ENCODE data around the gene SFMBT2. TPM values are rescaled to one million over a fixed set of nuclear protein-coding genes. Genes with fewer than 3 reads are reported as not detected.

Gene SFMBT2
- polyA plus RNA-seq, 4 donors: 0.45 to 2.5 (median 1.3) TPM

DNA sequence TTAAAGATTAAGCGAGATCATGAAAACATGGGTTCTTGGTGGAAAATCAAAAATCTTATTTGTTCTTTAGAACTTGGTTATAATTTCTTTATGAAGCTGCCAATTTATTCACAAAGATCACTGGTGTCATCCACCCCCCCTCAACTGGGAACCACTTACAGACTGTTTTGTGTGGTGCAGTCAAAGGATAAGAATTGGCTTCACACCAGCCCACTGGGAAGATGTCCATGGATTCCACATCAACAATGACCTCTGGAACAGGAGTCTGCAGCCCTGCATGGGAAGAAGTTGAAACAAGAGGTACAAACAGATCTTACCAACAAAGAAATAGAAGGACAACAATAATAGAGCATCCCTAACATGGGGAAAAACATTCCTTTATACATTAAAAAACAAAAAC lies 205.2 kb downstream of the SFMBT2 start:
- Histone ChIP-seq H3K9me3 (ENCODE audit: control insufficient read depth in 2 of 2, insufficient read depth in 1 of 2, low read depth in 1 of 2, low read length in 1 of 2) (no peaks in the 10 kb centered on the region), H3K4me1 (ENCODE audit: control insufficient read depth in 3 of 3, insufficient read depth in 2 of 3, low read depth in 1 of 3, low read length in 2 of 3) (no peaks in the 10 kb centered on the region), H3K36me3 (ENCODE audit: control insufficient read depth in 3 of 3, insufficient read depth in 2 of 3, low read depth in 1 of 3, low read length in 3 of 3) (no peaks in the 10 kb centered on the region), H3K27me3 (ENCODE audit: control insufficient read depth in 3 of 3, insufficient read depth in 3 of 3, low read length in 3 of 3) (no peaks in the 10 kb centered on the region), H3K4me3 (ENCODE audit: low read depth in 1 of 3, low read length in 3 of 3) (no peak overlapping the region), H3K27ac (ENCODE audit: low read depth in 1 of 3, low read length in 2 of 3) (no peak overlapping the region)
- FAIRE-seq (no peak), DNase-seq (no peak)
- WGBS, 3 donors: 41 to 94% (median 91%) methylated on average over 1 of the region's 1 CpG

DNA sequence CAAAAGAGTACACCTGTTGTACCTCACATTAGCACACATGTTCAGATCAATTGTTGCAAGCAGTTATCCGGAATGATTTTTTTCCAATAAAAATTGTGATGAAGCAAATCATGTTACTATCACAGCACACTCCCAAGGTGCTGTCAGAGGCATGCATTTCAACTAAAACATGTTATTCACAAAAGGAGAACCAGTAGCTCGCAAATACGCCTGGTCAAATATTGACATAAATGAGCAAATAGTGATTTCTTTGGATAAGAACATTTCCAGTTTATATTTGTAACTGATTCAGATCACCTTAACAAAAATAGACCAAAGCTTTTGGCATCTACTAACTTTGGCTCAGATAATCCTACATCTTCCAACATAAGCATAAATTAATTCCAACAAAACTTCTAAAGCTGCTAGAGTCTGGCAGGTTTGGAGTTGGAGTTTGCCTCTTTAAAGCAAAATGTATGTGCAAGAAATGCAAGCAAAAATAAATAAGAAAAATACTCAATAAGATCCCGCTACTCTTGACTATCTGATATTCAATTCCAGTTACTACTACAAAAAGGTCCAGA lies 208.0 kb downstream of the SFMBT2 start:
- WGBS, 3 donors: 40 to 74% (median 69%) methylated on average over 4 of the region's 4 CpGs
- FAIRE-seq: no peak
- H3K27me3 ChIP-seq (ENCODE audit: control insufficient read depth in 3 of 3, insufficient read depth in 3 of 3, low read length in 3 of 3): no peaks in the 10 kb centered on the region
- no peak overlapping the region for H3K4me3 ChIP-seq (ENCODE audit: low read depth in 1 of 3, low read length in 3 of 3)
- no peak overlapping the region for H3K27ac ChIP-seq (ENCODE audit: low read depth in 1 of 3, low read length in 2 of 3)
- H3K9me3 ChIP-seq (ENCODE audit: control insufficient read depth in 2 of 2, insufficient read depth in 1 of 2, low read depth in 1 of 2, low read length in 1 of 2): no peaks in the 10 kb centered on the region
- no peak for DNase-seq
- no peaks in the 10 kb centered on the region for H3K4me1 ChIP-seq (ENCODE audit: control insufficient read depth in 3 of 3, insufficient read depth in 2 of 3, low read depth in 1 of 3, low read length in 2 of 3)
- H3K36me3 ChIP-seq (ENCODE audit: control insufficient read depth in 3 of 3, insufficient read depth in 2 of 3, low read depth in 1 of 3, low read length in 3 of 3): no peaks in the 10 kb centered on the region

DNA sequence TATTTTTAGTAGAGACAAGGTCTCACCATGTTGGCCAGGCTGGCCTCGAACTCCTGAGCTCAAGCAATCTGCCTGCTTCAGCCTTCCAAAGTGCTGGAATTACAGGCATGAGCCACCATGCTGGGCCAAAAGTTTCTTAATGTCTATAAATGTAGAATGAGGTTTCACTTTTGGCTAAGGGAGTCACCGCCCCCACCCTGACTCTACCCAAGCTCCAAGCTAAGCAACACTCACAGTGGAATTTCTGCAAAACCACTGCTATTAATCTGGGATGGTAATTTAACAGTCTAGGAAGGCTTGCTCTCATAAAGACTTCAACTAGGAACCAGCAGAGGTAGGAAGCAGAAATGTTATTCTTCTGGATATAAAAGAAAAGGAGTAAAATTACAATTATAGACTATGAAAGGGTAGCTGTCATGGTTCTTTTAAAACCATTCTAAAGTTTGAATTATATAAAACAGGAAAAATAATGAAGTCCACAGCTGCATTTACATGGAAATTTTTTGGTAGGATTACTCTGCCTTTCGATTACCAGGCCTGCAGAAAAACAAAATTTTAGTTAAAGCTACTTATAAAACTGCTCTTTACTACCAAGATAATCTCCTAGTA lies 211.6 kb downstream of the SFMBT2 start:
- no peak overlapping the region for H3K4me3 ChIP-seq (ENCODE audit: low read depth in 1 of 3, low read length in 3 of 3)
- H3K27ac ChIP-seq (ENCODE audit: low read depth in 1 of 3, low read length in 2 of 3): no peak overlapping the region
- no peaks in the 10 kb centered on the region for H3K27me3 ChIP-seq (ENCODE audit: control insufficient read depth in 3 of 3, insufficient read depth in 3 of 3, low read length in 3 of 3)
- peaks cover 0 to 13% of the 10 kb centered on the region in 2 donors for H3K9me3 ChIP-seq (ENCODE audit: control insufficient read depth in 2 of 2, insufficient read depth in 1 of 2, low read depth in 1 of 2, low read length in 1 of 2)
- FAIRE-seq (no peak), DNase-seq (no peak)
- peaks cover 0 to 10% (median 3%) of the 10 kb centered on the region in 3 donors for H3K36me3 ChIP-seq (ENCODE audit: control insufficient read depth in 3 of 3, insufficient read depth in 2 of 3, low read depth in 1 of 3, low read length in 3 of 3)
- WGBS, 3 donors: 65 to 72% (median 66%) methylated on average over 3 of the region's 3 CpGs
- no peaks in the 10 kb centered on the region for H3K4me1 ChIP-seq (ENCODE audit: control insufficient read depth in 3 of 3, insufficient read depth in 2 of 3, low read depth in 1 of 3, low read length in 2 of 3)

DNA sequence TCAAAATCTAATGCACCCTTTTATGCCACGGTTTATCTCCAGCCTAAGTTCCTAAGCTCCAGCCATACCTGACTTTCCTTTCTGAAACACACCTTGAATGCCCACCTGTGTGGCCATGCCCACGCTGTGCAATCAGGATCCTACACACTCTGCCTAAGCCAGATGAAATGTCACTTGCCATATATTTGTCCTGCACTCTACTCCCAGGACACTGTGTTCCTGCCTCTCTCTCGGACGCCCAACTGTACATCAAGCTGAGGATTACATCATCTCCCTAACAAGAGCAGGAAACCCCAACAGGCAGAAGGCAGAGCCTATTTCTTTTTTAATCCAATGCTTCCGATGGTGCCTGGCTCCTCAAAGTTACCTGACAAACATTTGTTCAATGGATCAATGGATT lies 214.6 kb downstream of the SFMBT2 start:
- WGBS, 3 donors: 79 to 88% (median 84%) methylated on average over 5 of the region's 5 CpGs
- FAIRE-seq: no peak
- Histone ChIP-seq H3K36me3 (ENCODE audit: control insufficient read depth in 3 of 3, insufficient read depth in 2 of 3, low read depth in 1 of 3, low read length in 3 of 3) (peaks cover 0 to 17% (median 3%) of the 10 kb centered on the region in 3 donors), H3K4me1 (ENCODE audit: control insufficient read depth in 3 of 3, insufficient read depth in 2 of 3, low read depth in 1 of 3, low read length in 2 of 3) (no peaks in the 10 kb centered on the region), H3K9me3 (ENCODE audit: control insufficient read depth in 2 of 2, insufficient read depth in 1 of 2, low read depth in 1 of 2, low read length in 1 of 2) (peaks cover 0 to 16% of the 10 kb centered on the region in 2 donors), H3K27ac (ENCODE audit: low read depth in 1 of 3, low read length in 2 of 3) (no peak overlapping the region), H3K4me3 (ENCODE audit: low read depth in 1 of 3, low read length in 3 of 3) (no peak overlapping the region), H3K27me3 (ENCODE audit: control insufficient read depth in 3 of 3, insufficient read depth in 3 of 3, low read length in 3 of 3) (no peaks in the 10 kb centered on the region)
- no peak for DNase-seq

DNA sequence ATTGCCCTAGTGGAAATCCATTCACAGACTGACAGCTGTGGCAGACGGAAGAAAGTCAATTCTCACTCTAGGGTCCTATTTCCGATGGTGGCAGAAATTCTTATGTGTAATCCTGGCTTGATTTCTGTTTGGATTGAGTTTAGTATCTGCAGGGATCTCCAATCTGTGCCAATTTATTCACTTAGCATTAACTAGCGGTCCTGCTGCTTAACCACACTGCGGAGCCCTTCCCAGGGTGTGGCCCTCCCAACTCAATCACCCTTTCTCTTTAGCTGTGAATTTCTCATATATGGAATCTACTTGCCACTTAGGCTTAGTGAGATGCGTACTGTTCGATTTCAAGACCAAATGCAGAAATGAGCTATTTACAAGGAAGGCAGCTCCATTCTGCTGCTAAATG lies 215.7 kb downstream of the SFMBT2 start:
- no peak overlapping the region for H3K4me3 ChIP-seq (ENCODE audit: low read depth in 1 of 3, low read length in 3 of 3)
- peaks cover 0 to 17% (median 3%) of the 10 kb centered on the region in 3 donors for H3K36me3 ChIP-seq (ENCODE audit: control insufficient read depth in 3 of 3, insufficient read depth in 2 of 3, low read depth in 1 of 3, low read length in 3 of 3)
- no peak overlapping the region for H3K27ac ChIP-seq (ENCODE audit: low read depth in 1 of 3, low read length in 2 of 3)
- no peaks in the 10 kb centered on the region for H3K4me1 ChIP-seq (ENCODE audit: control insufficient read depth in 3 of 3, insufficient read depth in 2 of 3, low read depth in 1 of 3, low read length in 2 of 3)
- no peaks in the 10 kb centered on the region for H3K27me3 ChIP-seq (ENCODE audit: control insufficient read depth in 3 of 3, insufficient read depth in 3 of 3, low read length in 3 of 3)
- FAIRE-seq: no peak
- no peak for DNase-seq
- peaks cover 0 to 16% of the 10 kb centered on the region in 2 donors for H3K9me3 ChIP-seq (ENCODE audit: control insufficient read depth in 2 of 2, insufficient read depth in 1 of 2, low read depth in 1 of 2, low read length in 1 of 2)
- 91 to 98% (median 98%) methylated on average over 6 of the region's 6 CpGs for WGBS, 3 donors

DNA sequence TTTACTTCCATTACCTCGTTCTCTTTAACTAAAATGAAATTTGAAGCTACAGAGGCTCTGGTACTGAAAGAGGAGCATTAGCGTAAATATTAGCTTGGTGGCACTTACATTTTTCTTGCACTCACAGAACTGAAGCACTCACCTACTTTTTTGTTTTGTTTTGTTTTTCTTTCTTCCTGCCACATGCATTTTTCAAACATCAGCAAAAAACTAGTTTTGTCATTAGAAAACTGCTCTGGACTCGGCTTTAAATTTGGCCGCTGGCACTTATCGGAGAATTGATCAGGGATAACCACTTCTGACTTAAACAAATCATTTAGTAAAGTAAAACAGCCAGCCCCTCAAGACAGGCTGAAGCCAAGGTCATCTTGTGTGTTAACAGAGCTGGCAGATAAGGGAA lies 216.3 kb downstream of the SFMBT2 start:
- WGBS, 3 donors: 86 to 95% (median 89%) methylated on average over 5 of the region's 5 CpGs
- Histone ChIP-seq H3K27me3 (ENCODE audit: control insufficient read depth in 3 of 3, insufficient read depth in 3 of 3, low read length in 3 of 3) (no peaks in the 10 kb centered on the region), H3K27ac (ENCODE audit: low read depth in 1 of 3, low read length in 2 of 3) (no peak overlapping the region), H3K4me1 (ENCODE audit: control insufficient read depth in 3 of 3, insufficient read depth in 2 of 3, low read depth in 1 of 3, low read length in 2 of 3) (no peaks in the 10 kb centered on the region), H3K9me3 (ENCODE audit: control insufficient read depth in 2 of 2, insufficient read depth in 1 of 2, low read depth in 1 of 2, low read length in 1 of 2) (peaks cover 0 to 16% of the 10 kb centered on the region in 2 donors), H3K36me3 (ENCODE audit: control insufficient read depth in 3 of 3, insufficient read depth in 2 of 3, low read depth in 1 of 3, low read length in 3 of 3) (peaks cover 0 to 17% (median 3%) of the 10 kb centered on the region in 3 donors), H3K4me3 (ENCODE audit: low read depth in 1 of 3, low read length in 3 of 3) (no peak overlapping the region)
- no peak for DNase-seq
- FAIRE-seq: no peak

DNA sequence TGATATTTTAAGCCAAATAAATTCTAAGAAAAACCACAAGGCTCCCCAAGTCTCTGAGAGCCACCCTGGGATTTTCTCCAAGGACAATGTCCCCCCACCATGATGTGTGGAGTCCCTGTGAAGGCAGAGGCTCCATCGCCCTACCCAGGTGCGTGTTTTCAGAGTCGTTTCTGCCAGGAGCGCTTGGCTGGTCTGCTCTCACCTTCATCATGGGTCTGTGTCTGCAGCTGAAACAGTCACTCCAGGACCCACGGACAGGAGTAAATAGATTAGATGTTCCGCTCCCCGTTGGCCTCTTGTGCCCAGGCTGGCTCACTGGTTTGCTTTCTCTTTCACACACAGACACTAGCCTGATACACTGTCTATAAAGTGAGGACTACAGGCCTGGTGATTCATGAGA lies 217.5 kb downstream of the SFMBT2 start:
- FAIRE-seq: no peak
- WGBS, 3 donors: 72 to 85% (median 80%) methylated on average over 7 of the region's 7 CpGs
- H3K4me3 ChIP-seq (ENCODE audit: low read depth in 1 of 3, low read length in 3 of 3): no peak overlapping the region
- peaks cover 0 to 16% of the 10 kb centered on the region in 2 donors for H3K9me3 ChIP-seq (ENCODE audit: control insufficient read depth in 2 of 2, insufficient read depth in 1 of 2, low read depth in 1 of 2, low read length in 1 of 2)
- H3K27ac ChIP-seq (ENCODE audit: low read depth in 1 of 3, low read length in 2 of 3): no peak overlapping the region
- DNase-seq: no peak
- no peaks in the 10 kb centered on the region for H3K4me1 ChIP-seq (ENCODE audit: control insufficient read depth in 3 of 3, insufficient read depth in 2 of 3, low read depth in 1 of 3, low read length in 2 of 3)
- H3K36me3 ChIP-seq (ENCODE audit: control insufficient read depth in 3 of 3, insufficient read depth in 2 of 3, low read depth in 1 of 3, low read length in 3 of 3): peaks cover 0 to 17% (median 3%) of the 10 kb centered on the region in 3 donors
- H3K27me3 ChIP-seq (ENCODE audit: control insufficient read depth in 3 of 3, insufficient read depth in 3 of 3, low read length in 3 of 3): no peaks in the 10 kb centered on the region

DNA sequence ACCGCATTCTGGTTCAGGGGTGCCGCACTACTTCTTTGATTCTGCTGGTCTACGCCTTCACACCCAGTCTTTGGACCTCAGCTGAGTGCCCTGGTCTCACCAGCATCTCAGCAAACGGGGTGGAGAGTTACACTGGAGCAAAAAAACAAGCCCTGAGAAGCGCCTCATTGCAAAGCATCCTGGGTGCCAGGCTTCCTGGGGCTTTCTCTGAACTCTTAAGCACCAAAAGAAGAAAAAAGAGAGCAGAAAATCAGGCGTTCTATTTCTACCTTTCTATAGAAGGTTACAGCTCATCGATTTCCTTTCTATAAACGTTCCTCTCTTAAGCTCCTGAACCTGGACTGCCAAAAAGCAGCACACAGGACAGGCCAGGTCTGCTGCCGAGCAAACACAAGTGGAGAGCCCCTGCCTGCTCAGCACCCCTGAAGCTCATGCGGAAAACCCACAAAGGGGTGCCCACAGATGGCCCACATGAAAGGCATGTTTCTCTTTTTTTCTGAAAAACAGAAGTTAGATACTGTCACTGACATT lies 217.9 kb downstream of the SFMBT2 start:
- 72 to 79% (median 74%) methylated on average over 10 of the region's 10 CpGs for WGBS, 3 donors
- Histone ChIP-seq H3K9me3 (ENCODE audit: control insufficient read depth in 2 of 2, insufficient read depth in 1 of 2, low read depth in 1 of 2, low read length in 1 of 2) (peaks cover 0 to 16% of the 10 kb centered on the region in 2 donors), H3K4me3 (ENCODE audit: low read depth in 1 of 3, low read length in 3 of 3) (no peak overlapping the region), H3K4me1 (ENCODE audit: control insufficient read depth in 3 of 3, insufficient read depth in 2 of 3, low read depth in 1 of 3, low read length in 2 of 3) (no peaks in the 10 kb centered on the region), H3K36me3 (ENCODE audit: control insufficient read depth in 3 of 3, insufficient read depth in 2 of 3, low read depth in 1 of 3, low read length in 3 of 3) (peaks cover 0 to 17% (median 3%) of the 10 kb centered on the region in 3 donors), H3K27ac (ENCODE audit: low read depth in 1 of 3, low read length in 2 of 3) (no peak overlapping the region), H3K27me3 (ENCODE audit: control insufficient read depth in 3 of 3, insufficient read depth in 3 of 3, low read length in 3 of 3) (no peaks in the 10 kb centered on the region)
- no peak for FAIRE-seq
- DNase-seq: no peak

All from small intestine (tissue), 7 donors.